H1 (cell line): ENCODE data around the gene DGKD. TPM values are rescaled to one million over a fixed set of nuclear protein-coding genes. Genes with fewer than 3 reads are reported as not detected.

Experiments
- RXRA ChIP-seq: IDR thresholded peaks from 2 replicates; pipeline ENCODE4 v1.6.1; 2011; ENCODE audit warnings: low read depth, mild to moderate bottlenecking, low read length, moderate library complexity; ENCODE audit not compliant: insufficient read depth
- SUZ12 ChIP-seq: fragments of 200-600 bp; sonication (generic); IDR thresholded peaks from 2 replicates; pipeline ENCODE4 v1.6.1; 2012; ENCODE audit warnings: mild to moderate bottlenecking, inconsistent platforms, low read length, moderate library complexity, mixed read lengths
- polyA plus RNA-seq, 7 experiments: library from polyadenylated mRNA; depleted of rRNA in 3 of 7; stranded (reverse) in 5 of 7; unstranded in 2 of 7; fragments of >200 nt in 5 of 7; fragments of 200-250 nt in 2 of 7; gene quantifications; 1 replicate in 5 of 7; 2 replicates in 1 of 7; 4 replicates in 1 of 7; pipeline versions ENCODE4 v1.2.1 to v1.2.3, GENCODE V29; 2011 to 2013; ENCODE audit warnings: missing spikeins in 2 of 7, mixed read lengths in 2 of 7
- total RNA-seq: library from RNA; stranded (reverse); fragmentation: NEBNext Ultra II Directional; extraction: Animal tissue kit (Norgen Biotek cat#: 25700); gene quantifications from 2 replicates; pipeline ENCODE4 v1.2.1, GENCODE V29; 2021

DGKD gene
- total and polyA plus RNA-seq, 2 of the 8 experiments (the other 6 are each of a cell fraction or from before 2014, with no cell fraction given) = 7.7 to 30.9 TPM

DNA sequence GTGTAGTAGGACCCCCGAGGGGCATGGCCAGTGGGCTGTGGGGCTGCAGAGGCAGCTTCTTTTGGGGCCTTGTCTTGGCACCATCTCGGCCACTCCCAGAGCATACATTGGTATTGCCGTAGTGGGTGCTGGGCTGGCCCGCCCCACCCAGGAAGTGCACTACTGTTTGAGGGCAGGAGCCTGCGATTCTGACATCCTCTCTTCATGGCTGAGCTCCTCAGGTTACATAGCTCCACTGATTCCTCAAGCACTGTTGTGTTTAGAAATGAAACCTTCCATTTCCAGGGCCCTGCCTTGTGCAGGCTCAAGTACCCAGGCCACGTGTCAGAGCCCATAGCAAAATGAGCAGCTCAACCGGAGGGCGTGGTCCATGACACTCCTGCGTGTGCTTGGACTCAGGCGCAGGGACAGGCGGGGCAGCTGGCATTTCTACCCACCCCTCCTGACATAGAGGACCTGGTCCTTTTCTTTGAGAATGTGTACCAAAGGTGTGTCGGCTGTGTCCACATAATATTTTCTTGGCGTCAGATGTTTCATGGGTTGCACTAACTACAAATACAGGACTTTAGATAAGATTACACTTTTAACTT, 67.9 kb downstream of the DGKD start (continued):
- TF ChIP-seq RXRA (no peak), SUZ12 (no peak)
